Renal cortical epithelial cell (primary cell): ENCODE results near the gene DCP1A. TPM values are rescaled to one million over a fixed set of nuclear protein-coding genes. Genes with fewer than 3 reads are reported as not detected.
"Not testable (repeated sequence)": the region's sequence is repeated elsewhere in the genome, so short reads cannot be mapped to it uniquely, and the experiment has no call there.

Experiments
- DNase-seq: peaks from one replicate; pipeline ENCODE4 v3.0.0-alpha.2; 2011; ENCODE audit warnings: low read depth
- total RNA-seq: library from RNA; depleted of rRNA; stranded (reverse); fragments of >200 nt; gene quantifications from 2 replicates; pipeline ENCODE4 v1.2.3, GENCODE V29; 2014

DCP1A gene
- total RNA-seq, 1 donor from 2014 or later = 17.3 TPM

GRCh38 chr3:53267766-53268165 is 79.6 kb downstream of the DCP1A start:
- no peak for DNase-seq

- no peak for DNase-seq
Observed at GRCh38 chr3:53264718-53265117, 82.6 kb downstream of the DCP1A start.

GRCh38 chr3:53263907-53264306 is 83.4 kb downstream of the DCP1A start:
- DNase-seq = no peak

GRCh38 chr3:53261712-53262111 is 85.6 kb downstream of the DCP1A start:
- DNase-seq = no peak

DNA sequence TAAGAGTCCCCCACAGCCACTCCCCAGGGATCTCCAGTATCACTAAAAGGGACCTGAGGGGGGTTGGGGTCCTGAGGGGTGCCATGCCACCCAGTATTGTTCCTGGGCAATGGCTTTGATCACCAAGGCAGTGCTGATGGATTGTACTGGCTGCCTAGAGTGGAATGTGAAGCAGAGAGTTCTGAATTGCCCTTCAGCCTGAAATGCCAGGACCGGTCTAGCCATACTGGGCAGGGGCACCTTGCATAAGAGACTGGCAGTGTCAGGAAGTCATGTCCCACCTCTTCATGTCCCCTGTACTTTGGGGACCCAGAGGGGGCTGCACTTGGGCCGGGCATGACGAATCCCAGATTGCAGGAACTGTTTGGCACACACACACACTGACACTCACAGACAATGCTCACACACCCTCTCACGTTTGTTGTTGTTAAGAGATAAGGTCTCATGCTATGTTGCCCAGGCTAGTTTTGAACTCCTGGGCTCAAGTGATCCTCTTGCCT is 87.0 kb downstream of the DCP1A start:
- DNase-seq = no peak

DNA sequence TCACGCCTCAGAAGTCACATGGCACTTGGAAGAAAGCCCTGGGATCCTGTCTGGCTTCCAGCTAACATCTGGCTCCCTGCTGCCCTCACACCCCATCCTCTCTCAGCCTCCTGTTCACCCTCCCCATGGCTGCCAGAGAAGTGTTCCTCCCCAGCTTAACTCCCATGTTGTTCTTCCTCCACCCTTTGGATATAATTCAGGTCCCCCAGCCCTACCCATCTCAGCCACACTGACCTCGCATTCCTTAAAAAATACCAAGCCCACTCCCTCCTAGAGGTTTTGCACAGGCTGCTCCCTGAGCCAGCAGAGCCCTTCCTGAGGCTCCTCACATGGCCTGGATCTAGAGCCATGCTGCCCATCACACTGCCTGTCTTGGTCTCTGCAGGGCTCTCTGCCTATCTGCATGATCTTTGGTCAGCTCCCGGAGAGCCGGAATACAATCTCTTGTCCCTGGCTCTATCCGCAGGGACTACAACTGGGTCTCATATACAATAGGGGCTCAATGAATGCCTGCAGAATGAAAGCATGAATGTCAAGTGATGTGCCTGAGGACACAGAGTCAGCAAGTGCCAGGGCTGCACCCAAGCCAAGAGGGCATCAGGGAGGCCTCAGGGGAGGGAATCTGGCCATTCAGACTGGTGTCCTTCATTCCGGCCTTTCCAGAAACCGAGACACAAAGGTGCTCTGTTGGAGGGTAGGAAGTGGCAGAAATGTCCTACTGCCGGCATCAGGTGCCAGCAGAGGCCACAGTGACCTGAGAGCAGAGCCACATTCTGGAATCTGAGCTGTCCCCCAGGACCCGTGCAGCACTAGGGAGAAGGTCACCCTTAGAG is 87.7 kb downstream of the DCP1A start:
- no peak for DNase-seq

DNA sequence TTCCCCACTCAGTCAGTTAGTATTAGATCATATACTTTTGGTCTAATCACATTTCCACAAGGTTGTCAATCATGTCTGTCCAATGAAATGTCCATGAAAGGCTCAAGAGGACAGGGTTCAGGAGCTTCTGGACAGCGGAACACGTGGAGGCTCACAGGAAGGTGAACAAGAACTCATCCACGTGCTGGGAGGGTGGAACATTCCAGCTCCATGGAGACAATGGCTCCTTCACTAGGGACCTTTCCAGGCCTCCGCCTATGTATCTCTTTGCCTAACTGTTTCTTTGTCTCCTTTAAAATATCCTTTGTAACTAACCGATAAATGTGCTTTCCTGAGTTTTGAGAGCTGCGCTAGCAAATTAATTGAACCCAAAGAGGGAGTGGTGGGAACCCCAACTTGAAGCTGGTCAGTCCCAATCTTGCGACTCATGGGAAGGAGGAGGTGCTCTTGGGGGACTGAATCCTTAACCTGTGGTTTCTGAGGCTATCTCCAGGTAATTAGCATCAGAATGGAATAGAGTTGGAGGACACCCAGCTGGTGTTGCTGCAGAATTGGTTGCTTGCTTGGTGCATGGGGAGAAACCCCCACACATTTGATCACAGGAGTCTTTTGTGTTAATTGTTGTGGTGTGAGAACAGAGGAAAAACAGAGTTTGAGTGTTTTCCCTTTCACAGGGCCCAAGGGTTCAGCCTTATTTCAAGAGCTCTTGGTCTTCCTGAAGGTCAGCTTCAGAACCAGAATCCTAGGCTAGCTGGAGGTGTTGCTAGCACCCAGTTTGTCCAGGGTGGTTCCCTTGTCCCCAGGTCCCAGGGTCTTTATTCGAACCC is 88.5 kb downstream of the DCP1A start:
- DNase-seq = no peak

DNA sequence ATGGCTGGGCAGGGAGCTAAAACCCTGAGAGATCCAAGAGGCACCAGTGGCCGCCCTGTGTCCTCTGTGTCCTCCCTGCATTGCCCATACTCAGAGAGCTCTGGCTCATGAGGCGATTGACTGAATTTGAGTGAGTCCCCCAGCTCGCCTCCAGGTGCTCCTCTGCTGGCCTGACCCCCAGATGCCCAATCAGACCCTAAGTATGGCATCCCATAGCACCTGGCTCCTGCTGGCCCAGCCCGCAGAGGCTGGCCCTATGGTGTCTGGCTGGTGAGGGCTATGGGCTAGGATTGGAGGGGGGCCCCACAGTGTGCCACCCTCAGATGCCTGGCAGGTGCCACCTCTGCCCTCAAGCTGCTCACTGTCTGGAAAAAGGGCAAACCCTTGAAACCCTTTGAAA is 89.9 kb downstream of the DCP1A start:
- DNase-seq = no peak

GRCh38 chr3:53256704-53257055 is 90.7 kb downstream of the DCP1A start:
- no peak for DNase-seq

DNA sequence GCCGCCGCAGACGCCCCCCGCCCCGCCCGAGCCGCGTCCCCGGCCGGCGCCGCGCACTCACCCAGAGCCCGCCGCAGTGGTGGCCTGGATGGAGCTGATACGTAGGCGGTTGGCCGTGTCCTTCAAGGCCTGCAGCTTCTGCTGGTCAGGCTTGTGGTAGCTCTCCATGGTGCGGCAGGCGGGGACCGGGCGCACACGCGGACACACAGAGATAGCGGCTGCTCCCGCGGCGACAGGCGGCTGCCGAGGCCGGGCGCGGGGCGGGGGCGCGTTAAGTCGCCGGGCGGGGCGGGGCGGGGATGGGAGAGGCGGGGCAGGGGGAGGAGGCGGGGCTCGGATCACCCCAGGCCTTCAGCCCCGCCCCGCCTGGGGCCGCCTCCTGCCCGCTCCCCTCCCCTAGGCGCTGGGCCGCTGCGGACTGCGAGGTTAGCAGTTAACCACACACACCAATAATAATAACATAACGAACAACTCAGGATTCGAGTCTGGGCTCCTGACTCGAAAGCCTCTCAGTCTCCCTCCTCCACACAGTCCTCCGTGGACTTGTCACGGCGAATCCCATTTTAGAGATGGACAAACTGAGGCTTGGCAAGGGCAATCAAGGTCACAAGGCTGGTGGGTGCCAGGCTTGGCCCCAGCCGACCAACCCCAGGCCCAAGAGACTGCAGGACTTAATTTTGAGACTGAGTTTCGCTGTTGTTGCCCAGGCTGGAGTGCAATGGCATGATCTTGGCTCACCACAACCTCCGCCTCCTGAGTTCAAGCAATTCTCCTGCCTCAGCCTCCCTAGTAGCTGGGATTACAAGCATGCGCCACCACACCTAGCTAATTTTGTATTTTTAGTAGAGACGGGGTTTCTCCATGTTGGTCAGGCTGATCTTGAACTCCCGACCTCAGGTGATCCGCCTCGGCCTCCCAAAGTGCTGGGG is 91.3 kb downstream of the DCP1A start, which contains the start of gene TKT:
Gene TKT, minus strand, starts transcription at position 248 of the 929 bp plus-strand sequence. Its CDS starts 80 bp downstream, at position 168.
- DNase-seq = peak; percentile 68

GRCh38 chr3:53255423-53255774 is 91.9 kb downstream of the DCP1A start:
- DNase-seq = no peak

- DNase-seq = peak; percentile 40
Observed at GRCh38 chr3:53254509-53255422, 92.6 kb downstream of the DCP1A start.

DNA sequence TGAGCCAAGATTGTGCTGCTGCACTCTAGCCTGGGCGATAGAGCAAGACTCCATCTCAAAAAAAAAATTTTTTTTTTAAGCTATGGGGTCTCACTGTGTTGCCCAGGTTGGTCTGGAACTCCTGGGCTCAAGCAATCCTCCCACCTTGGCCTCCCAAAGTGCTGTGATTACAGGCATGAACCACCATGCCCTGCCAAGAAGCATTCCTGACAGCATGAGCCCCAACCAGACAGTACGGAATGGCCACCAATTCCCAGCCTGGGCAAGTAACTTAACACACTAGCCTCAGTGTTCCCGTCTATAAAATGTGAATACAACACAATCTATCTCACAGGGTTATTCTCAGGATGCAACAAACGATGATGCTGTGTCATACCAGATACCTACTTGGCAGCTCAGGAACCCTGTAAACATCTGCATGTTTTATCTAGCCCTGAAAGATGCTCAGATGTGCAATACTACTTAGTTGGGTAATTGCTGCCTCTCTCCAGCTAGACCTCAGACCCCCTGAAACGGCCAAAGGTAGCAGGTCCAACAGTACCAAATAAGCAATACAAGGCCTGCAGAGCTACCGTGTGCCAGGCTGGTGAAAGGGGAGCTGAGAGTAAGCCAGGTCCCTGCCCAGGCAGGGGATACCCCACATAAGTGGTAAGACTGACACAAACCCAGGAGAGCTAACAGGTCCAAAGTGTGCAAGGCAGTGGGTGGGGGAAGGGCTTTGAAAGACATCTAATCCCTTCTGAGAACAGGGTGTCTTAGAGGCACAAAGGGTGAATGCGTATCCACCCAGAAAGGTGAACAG is 93.4 kb downstream of the DCP1A start:
- no peak for DNase-seq

DNA sequence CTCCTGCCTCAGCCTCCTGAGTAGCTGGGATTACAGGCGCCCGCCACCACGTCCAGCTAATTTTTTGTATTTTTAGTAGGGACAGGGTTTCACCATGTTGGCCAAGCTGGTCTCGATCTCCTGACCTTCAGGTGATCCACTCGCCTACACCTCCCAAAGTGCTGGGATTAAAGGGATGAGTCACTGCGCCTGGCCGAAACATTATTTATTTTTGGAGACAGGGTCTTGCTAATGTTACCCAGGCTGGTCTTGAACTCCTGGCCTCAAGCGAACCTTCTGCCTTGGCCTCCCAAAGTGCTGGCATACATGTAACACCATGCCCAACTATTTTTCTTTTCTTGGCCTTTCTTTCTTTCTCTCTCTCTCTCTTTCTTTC is 94.4 kb downstream of the DCP1A start:
- not testable (repeated sequence) for DNase-seq

- DNase-seq = no peak
Observed at GRCh38 chr3:53252096-53252946, 95.0 kb downstream of the DCP1A start.

DNA sequence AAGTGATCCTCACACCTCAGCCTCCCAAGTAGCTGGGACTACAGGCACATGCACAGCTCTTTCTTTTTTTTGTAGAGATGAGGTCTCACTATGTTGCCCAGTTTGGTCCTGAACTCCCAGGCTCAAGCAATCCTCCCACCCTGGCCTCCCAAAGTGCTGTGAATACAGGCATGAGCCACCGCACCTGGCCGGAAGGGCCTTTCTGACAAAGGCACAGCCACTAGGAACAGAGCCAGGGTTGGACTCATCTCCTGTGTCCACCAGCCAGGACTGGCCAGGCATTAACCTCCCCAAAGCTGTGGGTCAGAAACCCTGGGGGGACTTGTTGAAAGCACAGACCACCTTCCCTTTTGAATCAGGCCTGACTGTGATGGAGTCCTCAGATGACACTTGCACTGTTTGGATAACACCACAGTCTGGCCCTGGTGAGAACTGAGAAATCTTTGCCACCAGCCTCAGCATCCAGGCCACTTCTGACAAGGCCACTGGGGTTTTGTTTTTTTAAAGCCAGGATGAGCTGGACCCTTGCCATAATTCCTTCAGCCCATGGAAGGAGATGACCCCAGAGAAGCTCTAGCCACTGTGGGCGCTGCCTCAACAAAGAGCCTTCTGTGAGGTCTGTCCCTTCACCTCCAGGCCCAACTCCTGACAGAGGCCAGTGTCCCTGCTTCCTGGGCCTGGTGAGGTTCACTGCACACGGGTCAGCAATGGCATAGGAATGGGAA is 96.3 kb downstream of the DCP1A start:
- DNase-seq = no peak

DNA sequence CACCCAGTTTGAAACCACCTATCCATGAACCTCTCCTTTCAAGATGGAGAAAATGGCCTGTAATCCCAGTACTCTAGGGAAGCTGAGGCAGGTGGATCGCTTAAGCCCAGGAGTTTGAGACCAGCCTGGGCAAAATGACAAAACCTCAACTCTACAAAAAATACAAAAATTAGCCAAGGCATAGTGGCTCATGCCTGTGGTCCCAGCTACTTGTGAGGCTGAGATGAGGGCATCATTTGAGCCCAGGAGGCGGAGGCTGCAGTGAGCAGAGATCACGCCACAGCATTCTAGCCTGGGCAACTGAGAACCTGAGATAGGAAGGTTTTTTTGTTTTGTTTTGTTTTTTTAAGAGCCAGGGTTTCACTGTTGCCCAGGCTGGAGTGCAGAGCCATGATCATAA is 96.9 kb downstream of the DCP1A start:
- no peak for DNase-seq

- DNase-seq = no peak
Observed at GRCh38 chr3:53248161-53248560, 99.2 kb downstream of the DCP1A start.
